GM18499 (cell line): ENCODE data around the gene ARHGEF7.

Experiments used
- ATAC-seq: cut with Tn5 transposase; IDR thresholded peaks from one replicate; pipeline ENCODE4 v1.9.1; 2021; ENCODE audit warnings: moderate number of reproducible peaks; ENCODE audit not compliant: insufficient read depth, unreplicated experiment

ARHGEF7 gene

DNA sequence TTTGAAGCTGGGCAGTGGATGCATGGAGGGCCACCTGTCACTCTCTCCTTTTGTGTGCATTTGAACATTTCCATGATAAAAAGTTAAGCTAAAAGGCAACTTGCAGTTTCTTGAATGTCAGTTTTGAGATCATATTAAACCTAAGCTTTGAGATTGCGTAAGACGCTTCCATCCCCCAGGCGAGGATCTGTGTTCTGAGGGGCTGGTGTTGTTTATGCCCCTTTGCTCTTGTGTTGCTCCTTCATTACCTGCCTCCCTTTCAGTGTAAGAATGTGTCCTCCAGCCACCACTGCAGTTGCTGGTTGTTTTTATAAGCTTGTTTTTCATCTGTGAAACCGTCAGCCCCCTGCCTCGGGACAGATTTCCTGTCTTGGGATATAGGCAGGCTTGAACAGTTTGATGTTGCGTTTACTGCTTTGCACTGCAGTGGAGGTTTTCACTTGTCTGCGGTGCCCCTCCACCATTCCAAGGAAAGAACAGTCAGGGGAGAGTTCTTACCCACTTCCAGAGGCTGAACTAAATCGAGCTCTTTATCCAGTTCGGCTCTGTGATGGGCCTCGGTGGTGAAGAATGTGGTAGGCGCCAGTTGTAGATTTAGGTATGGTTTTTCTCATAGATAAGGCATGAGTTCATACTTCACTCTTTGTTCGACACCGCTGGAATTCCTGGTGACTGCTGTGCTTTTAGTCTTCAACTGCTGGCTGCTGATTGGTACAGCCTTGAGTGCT lies 96.8 kb downstream of the ARHGEF7 start:
- no peak for ATAC-seq

DNA sequence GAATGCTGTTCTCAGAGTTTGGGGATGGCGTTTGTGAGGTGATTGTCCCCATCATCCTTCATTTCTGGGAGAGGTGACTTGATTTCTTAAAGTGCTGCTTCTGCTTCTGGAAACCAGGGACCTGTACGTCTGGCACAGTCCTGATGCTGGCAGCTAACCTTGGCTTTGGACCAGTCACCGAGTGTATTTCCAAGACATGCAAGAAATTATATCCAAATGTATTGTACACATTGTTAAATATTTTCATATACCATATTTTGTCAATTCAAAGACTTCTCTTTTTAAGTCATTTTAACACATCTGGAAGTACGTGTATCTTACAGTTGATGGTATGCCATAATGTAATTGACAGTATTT lies 97.4 kb downstream of the ARHGEF7 start:
- ATAC-seq = no peak

DNA sequence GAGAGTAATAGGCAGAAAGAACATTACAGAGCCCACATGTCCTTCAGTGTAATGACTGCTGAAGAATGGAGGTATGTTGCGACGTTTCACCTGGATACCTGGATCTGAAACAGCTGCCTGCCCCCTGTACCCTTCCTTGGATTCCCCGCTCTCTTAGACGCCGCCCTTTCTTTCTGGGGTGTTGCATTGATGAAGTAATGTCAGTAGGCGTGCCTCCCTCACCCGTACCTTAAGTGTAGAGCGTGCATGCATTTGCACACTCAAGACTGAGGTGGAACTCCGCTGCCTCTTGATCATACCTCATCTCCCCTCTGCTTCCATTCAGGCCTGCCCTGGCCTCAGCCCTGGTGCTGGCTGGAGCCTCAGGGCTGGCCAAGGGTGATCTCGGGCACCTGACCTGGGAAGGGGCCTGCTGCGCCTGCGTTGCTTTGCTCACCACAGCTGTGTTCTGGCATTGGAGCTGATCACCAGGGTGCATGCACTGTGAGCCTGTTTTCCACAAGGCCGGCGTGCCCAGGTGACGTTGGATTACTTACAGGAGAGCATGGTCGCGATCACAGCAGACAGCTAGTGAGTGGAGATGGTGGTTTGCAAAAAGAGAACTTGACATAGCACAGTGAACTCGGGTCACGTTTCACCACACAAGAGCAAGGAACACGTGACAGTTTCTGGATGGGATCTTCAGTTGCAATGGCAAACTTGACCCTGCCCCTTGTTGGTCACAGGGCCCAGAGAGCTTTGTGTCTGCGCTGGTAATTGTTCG lies 99.0 kb downstream of the ARHGEF7 start:
- ATAC-seq = no peak

DNA sequence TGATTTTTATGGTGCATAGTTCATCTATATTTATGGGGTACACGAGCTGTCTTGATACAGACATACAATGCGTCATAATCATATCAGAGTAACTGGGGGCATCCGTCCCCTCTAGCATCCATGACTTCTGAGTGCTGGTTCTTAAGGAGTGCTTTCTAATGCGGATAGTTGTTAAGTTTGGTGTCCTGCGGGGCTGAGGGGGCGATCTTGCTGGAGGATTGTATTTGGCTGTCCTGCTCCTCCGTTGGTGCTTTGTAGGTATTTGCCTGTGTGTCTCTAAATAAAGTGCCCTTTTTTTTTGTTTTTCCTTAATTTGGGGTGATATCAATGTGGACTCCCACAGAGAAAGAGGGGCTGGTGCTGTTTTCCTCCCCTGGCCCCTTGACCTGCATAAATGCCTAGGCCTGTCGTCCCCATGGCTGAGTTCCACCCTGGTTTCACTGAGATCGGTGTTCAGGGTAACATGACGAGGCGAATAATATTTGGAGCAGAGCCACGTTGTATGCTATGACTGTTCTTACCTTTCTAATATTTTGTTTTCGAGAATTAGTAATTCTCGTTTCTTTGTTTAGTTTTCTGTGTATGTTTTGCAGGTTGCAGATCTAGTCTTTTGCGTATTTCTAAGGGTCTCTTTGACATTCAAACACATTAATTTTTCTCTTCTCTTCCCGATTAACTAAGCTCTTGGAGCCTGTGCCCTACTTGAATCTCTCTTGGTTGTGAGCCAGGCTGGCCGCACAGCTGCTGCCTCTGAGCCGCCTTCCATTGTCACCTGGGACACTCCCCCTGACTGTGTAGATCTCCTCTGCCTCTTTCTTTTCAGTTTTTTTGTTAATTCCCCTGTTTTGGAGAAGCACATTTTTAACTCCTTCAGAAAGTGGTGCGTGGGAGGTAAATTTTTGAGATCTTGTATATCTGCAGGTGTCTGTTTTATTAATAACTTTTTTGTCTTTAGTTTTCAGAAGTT lies 100.3 kb downstream of the ARHGEF7 start:
- ATAC-seq = no peak

DNA sequence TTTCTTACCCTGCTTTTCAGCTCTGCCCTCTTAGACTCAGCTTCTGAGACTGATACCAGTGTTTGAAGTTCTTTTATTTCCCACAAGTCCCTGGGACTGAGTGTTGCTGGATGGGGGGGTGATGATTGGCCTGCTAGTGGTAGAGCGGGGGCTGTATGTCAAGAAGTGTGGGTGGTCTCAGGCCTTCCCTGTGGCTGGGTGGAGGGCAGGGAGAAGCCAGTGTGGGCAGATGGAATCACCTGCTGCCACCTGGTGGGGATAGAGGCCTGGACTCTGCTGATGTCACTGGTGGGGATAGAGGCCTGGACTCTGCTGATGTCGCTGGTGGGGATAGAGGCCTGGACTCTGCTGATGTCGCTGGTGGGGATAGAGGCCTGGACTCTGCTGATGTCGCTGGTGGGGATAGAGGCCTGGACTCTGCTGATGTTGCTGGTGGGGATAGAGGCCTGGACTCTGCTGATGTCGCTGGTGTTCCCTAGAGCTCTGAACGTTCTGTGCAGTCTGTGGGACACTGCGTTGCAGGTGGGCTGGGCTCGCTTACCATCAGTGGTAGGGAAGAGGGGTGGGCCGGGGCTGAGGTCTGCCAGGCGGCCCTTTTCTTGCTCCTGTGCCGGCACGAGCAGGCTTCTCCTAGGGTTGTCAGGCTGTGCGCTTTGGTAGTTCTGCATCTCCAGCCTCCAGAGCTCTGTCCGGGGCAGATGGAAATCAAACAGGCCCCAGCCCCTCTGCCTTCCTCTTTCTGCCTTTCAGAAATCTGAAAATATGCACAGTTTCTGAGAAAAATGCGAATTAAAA lies 101.3 kb downstream of the ARHGEF7 start:
- ATAC-seq = no peak

DNA sequence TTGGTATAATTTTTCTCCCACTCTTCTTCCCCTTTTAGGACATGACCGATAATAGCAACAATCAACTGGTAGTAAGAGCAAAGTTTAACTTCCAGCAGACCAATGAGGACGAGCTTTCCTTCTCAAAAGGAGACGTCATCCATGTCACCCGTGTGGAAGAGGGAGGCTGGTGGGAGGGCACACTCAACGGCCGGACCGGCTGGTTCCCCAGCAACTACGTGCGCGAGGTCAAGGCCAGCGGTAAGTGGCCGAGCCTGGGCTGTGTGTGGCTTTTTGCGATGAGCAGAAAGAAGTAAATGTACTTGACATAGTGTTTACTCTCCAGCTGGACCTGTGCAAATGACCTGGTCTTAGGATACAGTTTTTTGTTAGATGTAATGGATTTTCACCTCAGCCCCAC lies 102.5 kb downstream of the ARHGEF7 start:
- no peak for ATAC-seq

DNA sequence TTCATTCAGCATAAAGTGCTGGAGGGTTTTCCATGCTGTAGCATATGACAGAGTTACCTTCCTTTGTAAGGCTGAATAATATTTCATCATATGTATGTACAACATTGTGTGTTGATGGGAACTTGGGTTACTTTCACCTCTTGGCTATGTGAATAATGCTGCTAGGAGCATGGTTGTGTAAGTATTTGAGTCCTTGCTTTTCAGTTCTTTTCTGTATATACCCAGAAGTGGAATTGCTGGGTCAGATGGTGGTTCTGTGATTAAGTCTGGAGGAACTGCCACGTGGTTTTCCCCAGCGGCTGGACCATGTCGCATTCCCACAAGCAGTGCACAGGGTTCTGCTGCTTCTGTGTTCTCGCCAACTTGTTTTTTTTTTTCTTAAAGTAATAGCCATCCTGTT lies 104.2 kb downstream of the ARHGEF7 start:
- ATAC-seq = no peak

DNA sequence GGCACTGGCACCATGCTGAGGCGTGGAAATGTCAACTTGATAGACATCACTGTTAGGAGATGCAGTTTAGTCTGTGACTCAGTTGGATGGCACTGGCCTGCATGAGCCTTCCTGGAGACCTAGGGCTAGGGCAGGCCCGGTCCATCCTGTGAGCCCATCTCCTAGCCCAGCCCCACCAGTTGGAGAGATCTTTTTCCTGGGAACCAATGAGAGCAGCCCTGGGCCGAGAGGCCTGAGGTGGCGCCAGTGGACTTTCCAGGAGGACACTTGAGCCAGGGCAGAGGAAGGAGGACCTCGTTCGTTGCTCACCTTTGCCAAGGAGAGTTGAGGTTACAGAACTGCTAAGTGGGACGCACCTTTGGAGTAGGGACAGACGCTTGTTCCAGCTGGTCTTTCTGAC lies 104.8 kb downstream of the ARHGEF7 start:
- no peak for ATAC-seq

DNA sequence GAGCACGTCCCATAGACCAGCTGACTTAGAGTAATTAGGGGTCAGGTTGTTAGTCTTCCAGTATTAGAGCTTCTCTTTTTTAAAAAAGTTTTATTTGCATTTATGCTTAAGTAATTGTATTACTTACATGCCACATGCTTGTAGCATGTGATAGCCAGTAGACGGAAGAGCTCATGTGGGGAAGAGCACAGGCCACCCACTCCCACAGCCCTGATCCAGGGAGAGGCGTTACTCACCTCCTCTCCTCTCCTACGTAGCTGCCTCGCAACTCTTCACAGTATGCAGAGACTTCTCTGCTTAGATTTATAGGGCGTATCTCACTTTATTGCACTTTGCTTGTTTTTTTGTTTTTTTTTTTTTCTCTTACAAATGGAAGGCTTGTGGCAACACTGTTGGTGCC lies 110.1 kb downstream of the ARHGEF7 start:
- no peak for ATAC-seq

DNA sequence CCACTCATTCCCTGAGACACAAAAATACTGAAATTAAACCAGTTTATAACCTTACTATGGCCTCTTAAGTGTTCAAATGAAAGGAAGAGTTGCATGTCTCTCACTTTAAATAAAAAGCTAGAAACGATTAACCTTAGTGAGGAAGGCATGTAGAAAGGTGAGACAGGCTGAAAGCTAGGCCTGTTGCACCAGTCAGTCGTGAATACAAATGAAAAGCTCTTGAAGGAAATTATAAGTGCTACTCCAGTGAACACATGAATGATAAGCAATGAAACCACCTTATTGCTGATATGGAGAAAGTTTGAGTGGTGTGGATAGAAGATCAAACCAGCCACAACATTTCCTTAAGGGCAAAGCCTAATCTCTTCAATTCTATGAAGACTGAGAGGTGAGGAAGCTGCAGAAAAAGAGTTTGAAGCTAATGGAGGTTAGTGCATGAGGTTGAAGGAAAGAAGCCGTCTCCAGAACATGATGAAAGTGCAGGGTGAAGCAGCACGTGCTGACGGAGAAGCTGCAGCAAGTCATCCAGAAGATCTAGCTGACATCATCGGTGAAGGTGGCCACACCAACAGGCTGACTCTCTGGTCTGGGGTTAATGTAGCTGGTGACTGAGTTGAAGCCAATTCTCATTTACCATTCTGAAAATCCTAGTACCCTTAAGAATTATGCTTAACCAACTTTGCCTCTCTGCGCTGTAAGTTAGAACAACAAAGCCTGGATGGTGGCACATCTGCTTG lies 110.9 kb downstream of the ARHGEF7 start:
- no peak for ATAC-seq

DNA sequence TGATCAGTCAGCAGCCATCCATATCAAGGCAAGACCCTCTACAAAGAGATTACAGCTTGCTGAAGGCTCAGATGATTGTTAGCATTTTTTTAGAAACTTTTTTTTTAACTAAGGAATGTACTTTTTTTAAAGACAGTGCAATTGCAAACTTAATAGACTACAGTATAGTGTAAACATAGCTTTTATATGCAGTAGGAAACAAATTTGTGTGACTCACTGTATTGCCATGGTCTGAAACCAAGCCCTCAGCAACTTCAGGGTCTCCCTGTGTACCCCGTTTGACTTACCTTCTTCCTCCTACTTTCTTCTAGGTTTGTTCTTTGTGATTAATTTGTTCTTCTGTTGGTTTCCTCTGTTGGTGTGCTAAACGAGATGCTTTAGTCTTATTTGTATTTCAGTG lies 112.3 kb downstream of the ARHGEF7 start:
- ATAC-seq = no peak

DNA sequence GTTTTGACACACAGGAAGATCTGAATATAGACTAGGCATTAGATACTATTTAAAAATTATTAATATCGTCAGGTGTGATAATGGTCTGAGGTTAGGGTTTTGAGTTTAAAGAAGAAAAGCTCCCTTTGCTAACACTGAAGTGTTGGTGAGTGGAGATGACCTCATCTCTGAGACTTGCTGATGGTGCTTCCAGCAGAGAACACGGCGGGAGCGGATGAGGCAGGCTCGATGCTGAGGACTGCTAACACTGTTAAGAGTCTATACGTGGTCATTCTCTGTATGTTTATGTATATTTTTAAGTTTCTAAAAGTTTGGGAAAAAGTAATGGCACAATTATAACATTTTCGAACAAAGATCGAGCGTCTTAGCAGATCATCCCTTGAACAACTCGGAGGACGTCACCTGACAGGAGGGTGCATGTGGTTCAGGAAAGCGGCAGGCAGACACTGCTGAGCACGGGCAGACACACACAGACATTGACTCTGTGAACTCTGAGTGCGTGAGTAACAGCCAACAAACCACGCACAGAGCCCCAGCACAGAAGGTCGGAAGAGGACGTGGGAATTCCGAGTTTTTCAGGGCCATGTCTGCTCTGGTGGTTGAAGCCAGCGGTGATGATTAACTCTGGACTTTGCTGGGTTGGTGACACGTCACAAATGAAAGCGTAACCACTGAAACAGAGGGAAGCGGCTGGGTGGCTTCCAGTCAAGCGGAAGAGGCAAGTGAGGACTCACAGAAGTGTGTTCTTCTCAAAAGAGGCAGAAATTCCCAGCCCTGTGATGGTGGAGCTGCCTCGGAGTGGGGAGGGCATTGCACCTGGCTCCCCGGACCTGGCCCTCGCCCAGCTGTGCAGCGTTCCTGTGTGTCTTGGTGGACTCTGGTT lies 113.4 kb downstream of the ARHGEF7 start:
- ATAC-seq = no peak

DNA sequence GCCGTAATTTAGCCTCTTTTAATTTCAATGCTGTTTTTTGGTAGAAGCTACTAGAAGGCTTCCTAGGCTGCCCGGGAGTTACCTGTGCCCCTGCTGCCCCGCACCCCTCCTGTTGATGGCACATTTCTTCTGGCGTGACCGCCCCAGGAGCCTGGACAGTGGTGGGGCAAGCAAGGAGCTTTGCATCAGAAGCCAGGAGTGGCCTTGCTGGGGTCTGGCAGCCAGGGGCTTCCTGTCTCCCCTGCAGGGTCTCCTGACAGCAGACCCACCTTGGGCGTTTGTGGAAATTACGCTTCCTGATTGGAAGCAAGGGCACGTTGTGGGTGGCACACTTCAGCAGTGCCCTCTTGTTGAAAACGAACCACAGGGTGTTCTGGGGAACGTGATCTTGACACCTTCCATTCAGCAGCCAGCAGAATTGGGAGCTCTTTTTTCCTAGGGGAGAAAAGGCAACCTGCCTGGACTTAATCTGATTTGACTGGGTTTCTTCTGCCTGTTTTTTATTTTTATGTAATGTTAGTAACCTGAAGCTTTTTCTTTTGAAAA lies 115.3 kb downstream of the ARHGEF7 start:
- no peak for ATAC-seq

DNA sequence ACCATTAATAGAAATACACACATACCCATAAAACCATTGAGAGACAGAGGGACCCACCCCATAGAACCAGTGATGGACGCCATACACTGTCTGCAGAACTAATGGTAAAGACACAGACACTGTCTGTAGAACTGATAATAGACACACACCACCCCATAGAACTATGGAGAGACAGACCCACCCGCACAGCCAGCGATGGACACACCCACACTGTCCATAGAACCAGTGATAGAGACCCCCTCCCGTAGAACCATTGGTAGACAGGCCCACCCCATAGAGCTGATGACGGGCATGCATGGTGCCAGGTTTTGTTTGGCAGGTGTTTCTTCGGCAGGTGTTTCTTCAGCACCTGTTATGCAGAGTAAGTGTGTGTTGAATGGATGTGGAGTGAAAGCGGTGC lies 117.1 kb downstream of the ARHGEF7 start:
- no peak for ATAC-seq

DNA sequence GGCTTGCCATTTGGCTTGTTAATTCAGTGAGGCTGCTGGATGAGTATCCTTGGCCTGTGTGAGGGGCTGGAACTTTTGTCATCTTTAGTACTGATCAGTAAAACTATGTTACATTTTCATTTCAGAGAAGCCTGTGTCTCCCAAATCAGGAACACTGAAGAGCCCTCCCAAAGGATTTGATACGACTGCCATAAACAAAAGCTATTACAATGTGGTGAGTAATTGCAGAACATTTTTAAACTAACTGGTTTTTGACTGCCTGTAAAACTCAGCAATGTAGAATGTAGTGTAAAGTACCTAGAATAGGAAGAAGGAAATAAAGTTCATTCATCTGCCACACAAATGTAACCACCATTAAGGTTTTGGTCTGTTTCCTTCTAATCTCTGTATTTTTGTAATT lies 118.0 kb downstream of the ARHGEF7 start:
- no peak for ATAC-seq

DNA sequence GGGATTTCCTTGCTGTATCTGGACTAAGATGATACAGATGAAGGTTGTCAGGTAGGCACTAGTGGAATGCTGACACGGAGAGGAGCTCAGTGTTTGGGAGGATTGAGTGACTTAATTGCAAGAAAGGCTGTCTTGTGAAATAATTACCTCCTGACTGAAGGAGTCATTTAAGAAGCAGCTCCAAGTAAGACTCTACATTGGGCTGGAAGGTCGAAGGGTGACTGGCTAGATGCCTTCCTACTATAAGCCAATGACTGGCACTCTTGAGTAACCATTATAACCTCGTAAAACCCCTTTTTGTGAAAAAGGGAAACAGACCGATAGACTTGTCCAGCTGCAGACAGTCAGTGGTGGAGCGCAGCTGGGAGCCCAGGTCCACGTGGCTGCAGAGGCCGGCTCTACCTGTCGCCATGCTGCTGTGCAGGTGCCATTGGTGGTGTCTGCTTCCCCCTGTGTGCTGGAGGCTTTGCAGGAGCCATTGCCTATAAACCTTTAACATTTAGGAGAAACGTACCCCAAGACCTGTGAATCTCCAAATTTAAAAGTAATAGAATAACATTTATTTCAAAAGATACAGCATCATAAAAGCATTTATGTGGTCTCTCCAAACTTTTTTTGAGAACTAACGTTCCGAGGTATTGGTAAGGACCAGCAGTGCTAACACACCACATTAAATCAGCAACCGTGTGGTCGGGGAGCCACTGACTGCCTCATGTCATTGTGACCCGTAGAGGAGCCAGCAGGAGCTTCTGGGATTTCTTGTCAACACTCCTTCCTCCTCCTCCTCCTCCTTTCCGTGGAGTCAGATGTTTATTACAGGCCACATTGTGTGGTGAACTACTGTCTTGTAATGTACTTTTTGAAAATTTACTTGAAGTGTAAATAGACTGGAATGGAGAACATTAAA lies 124.9 kb downstream of the ARHGEF7 start:
- ATAC-seq = no peak

DNA sequence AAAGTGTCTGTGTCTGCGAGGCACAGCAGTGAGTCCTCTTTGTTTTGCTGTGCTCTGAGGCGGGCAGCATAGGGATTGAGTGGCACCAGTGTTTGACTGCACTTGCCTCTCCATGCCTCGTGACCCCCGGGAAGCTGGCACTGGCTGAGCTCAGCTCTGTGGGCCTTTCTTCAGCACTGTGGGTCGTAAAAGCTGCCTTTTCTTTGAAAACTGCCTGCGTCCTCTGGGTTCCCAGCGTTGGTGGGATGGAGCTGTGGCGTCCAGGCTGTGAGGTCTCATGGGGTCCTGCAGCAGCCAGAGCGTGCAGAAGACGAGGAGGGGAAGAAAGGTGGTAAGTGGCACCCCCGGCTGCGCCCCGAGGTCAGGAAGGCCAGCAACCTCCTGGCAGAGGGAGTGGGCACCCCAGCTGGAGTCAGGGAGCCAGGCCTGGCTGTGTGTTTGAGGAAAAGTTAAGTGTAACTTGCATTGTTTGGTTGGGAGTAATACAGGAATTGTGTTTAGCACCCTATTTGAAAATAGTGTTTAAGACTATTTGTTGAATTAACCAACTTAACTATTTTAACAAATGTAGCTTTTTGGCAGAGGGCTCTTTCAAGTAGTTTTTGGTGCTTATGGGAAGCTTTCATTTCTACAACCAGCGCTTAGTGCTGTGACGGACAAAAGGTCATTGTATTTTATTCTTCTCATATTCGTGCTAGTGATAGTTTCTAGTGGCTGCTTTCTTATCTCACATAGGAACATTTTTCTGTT lies 126.1 kb downstream of the ARHGEF7 start:
- no peak for ATAC-seq
